A673 (cell line): ENCODE data around the gene GRIN2C. TPM values are rescaled to one million over a fixed set of nuclear protein-coding genes. Genes with fewer than 3 reads are reported as not detected.

Source experiments
- BruUV-seq: library from RNA; stranded (reverse); fragments of 400-500 nt; replicated peaks from 2 replicates; lab custom pipeline; 2021; lab: Mats Ljungman, UMichigan
- CTCF ChIA-PET: fragments of 300-600 bp; sonication (Branson Sonifier 250); formaldehyde crosslinking; loops from one replicate; lab custom pipeline; 2022; ENCODE audit warnings: antibody characterized with exemption; lab: Charles Lee
- POLR2A ChIA-PET: fragments of 300-600 bp; sonication (Branson Sonifier 250); formaldehyde crosslinking; loops from one replicate; lab custom pipeline; 2022; ENCODE audit warnings: antibody characterized with exemption; ENCODE audit not compliant: low non-redundant PET; lab: Charles Lee
- DNase-seq: peaks from one replicate; pipeline ENCODE4 v3.0.0-alpha.2; 2015; ENCODE audit warnings: low spot score
- H3K27ac ChIP-seq: fragments of 200-600 bp; sonication (generic); 2 replicates; pipeline ENCODE4 v1.5.1; 2016; ENCODE audit warnings: mixed run types, low read depth, mild to moderate bottlenecking, mixed read lengths, antibody characterized with exemption, low read length; ENCODE audit not compliant: poor library complexity, severe bottlenecking
- H3K27me3 ChIP-seq: fragments of 200-600 bp; sonication (generic); replicated peaks from 2 replicates; pipeline ENCODE4 v1.6.1; 2017; ENCODE audit warnings: mixed run types, low read depth, mild to moderate bottlenecking, mixed read lengths, antibody characterized with exemption, low read length; ENCODE audit not compliant: insufficient read depth, poor library complexity
- H3K36me3 ChIP-seq: fragments of 200-600 bp; sonication (generic); 2 replicates; pipeline ENCODE4 v1.6.1; 2016; ENCODE audit warnings: mixed run types, mild to moderate bottlenecking, mixed read lengths, antibody characterized with exemption, low read length; ENCODE audit not compliant: insufficient read depth, poor library complexity, severe bottlenecking
- H3K4me1 ChIP-seq: fragments of 200-600 bp; sonication (generic); 2 replicates; pipeline ENCODE4 v1.6.1; 2017; ENCODE audit warnings: mixed run types, mild to moderate bottlenecking, mixed read lengths, antibody characterized with exemption, low read length; ENCODE audit not compliant: insufficient read depth, poor library complexity, severe bottlenecking
- H3K4me3 ChIP-seq: fragments of 200-600 bp; sonication (generic); 2 replicates; pipeline ENCODE4 v1.5.1; 2016; ENCODE audit warnings: low read depth, mixed run types, mild to moderate bottlenecking, mixed read lengths, low read length; ENCODE audit not compliant: poor library complexity, severe bottlenecking
- H3K9me3 ChIP-seq: fragments of 200-600 bp; sonication (generic); 2 replicates; pipeline ENCODE4 v1.6.1; 2016; ENCODE audit warnings: mixed run types, low read depth, mild to moderate bottlenecking, mixed read lengths, antibody characterized with exemption, low read length; ENCODE audit not compliant: poor library complexity, severe bottlenecking
- CTCF ChIP-seq: fragments of 300-800, 200-600 bp; sonication (generic); conservative IDR thresholded peaks from 2 replicates; pipeline ENCODE4 v1.5.1; 2017; ENCODE audit warnings: low read depth, mild to moderate bottlenecking, antibody characterized with exemption, low read length, moderate library complexity, mixed read lengths
- EZH2 ChIP-seq: fragments of 200-600 bp; sonication (generic); IDR thresholded peaks from 2 replicates; pipeline ENCODE4 v1.6.1; 2017; ENCODE audit warnings: borderline replicate concordance, low read depth, mild to moderate bottlenecking, mixed read lengths, antibody characterized with exemption, low read length; ENCODE audit not compliant: poor library complexity, severe bottlenecking
- intact Hi-C: fragments of 100-400 bp; cut with micrococcal nuclease; formaldehyde crosslinking; loops from one replicate; pipeline ENCODE4 v1.10.0; 2022; ENCODE audit not compliant: unreplicated experiment
- total RNA-seq: library from RNA; stranded (reverse); gene quantifications from 2 replicates; pipeline ENCODE4 v1.2.3, GENCODE V29; 2021

GRIN2C gene
- total RNA-seq, 1 experiment from 2014 or later: 0.09 TPM

GRCh38 chr17:74810699-74811485 is 48.8 kb downstream of the GRIN2C start:
- H3K4me1 ChIP-seq: peaks cover 11% of the 10 kb centered on the region
- ChIA-PET CTCF (interaction anchor here (1.1 kb wide), 1 partner anchor 51 kb away, joined by 4 read pairs; no protein-coding TSS in a partner anchor), POLR2A (no interaction called here)
- no TSS peak for BruUV-seq
- H3K36me3 ChIP-seq: no peaks in the 10 kb centered on the region
- no peaks in the 10 kb centered on the region for H3K9me3 ChIP-seq
- H3K4me3 ChIP-seq: no peak overlapping the region
- H3K27me3 ChIP-seq: no peaks in the 10 kb centered on the region
- intact Hi-C loops: no loop called here
- TF ChIP-seq CTCF: no peak
- no peak for TF ChIP-seq EZH2
- H3K27ac ChIP-seq: no peak overlapping the region
- no peak for DNase-seq

- no TSS peak for BruUV-seq
- no peak for DNase-seq
- H3K9me3 ChIP-seq: no peaks in the 10 kb centered on the region
- ChIA-PET CTCF (no interaction called here), POLR2A (no interaction called here)
- no peaks in the 10 kb centered on the region for H3K36me3 ChIP-seq
- intact Hi-C loops: no loop called here
- H3K4me3 ChIP-seq: no peak overlapping the region
- TF ChIP-seq EZH2: no peak
- TF ChIP-seq CTCF: no peak
- no peaks in the 10 kb centered on the region for H3K27me3 ChIP-seq
- no peak overlapping the region for H3K27ac ChIP-seq
- no peaks in the 10 kb centered on the region for H3K4me1 ChIP-seq
Measured at GRCh38 chr17:74808714-74809430, 50.8 kb downstream of the GRIN2C start.

- Histone ChIP-seq H3K4me3 (no peak overlapping the region), H3K36me3 (no peaks in the 10 kb centered on the region), H3K27me3 (no peaks in the 10 kb centered on the region), H3K4me1 (no peaks in the 10 kb centered on the region), H3K9me3 (no peaks in the 10 kb centered on the region), H3K27ac (no peak overlapping the region)
- CTCF ChIA-PET: no interaction called here
- POLR2A ChIA-PET: no interaction called here
- BruUV-seq: no TSS peak
- DNase-seq: no peak
- intact Hi-C loops: no loop called here
- no peak for TF ChIP-seq CTCF
- no peak for TF ChIP-seq EZH2
Measured at GRCh38 chr17:74807925-74808324, 51.8 kb downstream of the GRIN2C start.
